ENCODE data around the gene RNF123. TPM values are rescaled to one million over a fixed set of nuclear protein-coding genes. Genes with fewer than 3 reads are reported as not detected.

RNF123 gene
- total RNA-seq, 2 donors from 2014 or later = 18.4 to 28.7 TPM

GRCh38 chr3:49723296-49723627, 33.9 kb downstream of the RNF123 start:
- H3K4me1 ChIP-seq = peaks cover 68% of the 10 kb centered on the region
- TF ChIP-seq CTCF (IDR thresholded peaks at IDR 0.05) = no peak
- TF ChIP-seq POLR2A (IDR thresholded peaks at IDR 0.05) = peak in 2 of 3 donors; percentile 77 to 83
- 0 to 1% methylated on average over 16 to 20 of the region's 20 CpGs for WGBS, 2 donors
- peak; percentile 57 for ATAC-seq
- no peaks in the 10 kb centered on the region for H3K9me3 ChIP-seq
- peak; percentile 84 to 89 (median 86) for DNase-seq
- H3K4me3 ChIP-seq = peak overlapping the region; percentile 80 to 91
- H3K36me3 ChIP-seq (replicated peaks in 1 of 2; ENCODE audit: insufficient read depth in 1 of 2, low read depth in 2 of 2) = peaks cover 0 to 8% of the 10 kb centered on the region in 2 donors
- no peaks in the 10 kb centered on the region for H3K27me3 ChIP-seq
- H3K27ac ChIP-seq = peak overlapping the region; percentile 88 to 99 (median 98)
- intact Hi-C loops (cut with DNase I) = no loop called here

GRCh38 chr3:49723628-49724551, 34.5 kb downstream of the RNF123 start, which contains the start of gene GMPPB:
Gene GMPPB, minus strand, starts transcription at chr3:49723951. Its CDS starts 225 bp downstream, at chr3:49723726.
- H3K9me3 ChIP-seq = no peaks in the 10 kb centered on the region
- TF ChIP-seq CTCF (IDR thresholded peaks at IDR 0.05) (no peak), POLR2A (IDR thresholded peaks at IDR 0.05) (peak; percentile 81 to 89 (median 87))
- H3K4me3 ChIP-seq = peak within 1 kb of the TSS; percentile 80 to 91
- ATAC-seq (peak; percentile 90), DNase-seq (peak; percentile 98 to 99 (median 98))
- intact Hi-C loops (cut with DNase I) = no loop called here
- peaks cover 0 to 8% of the 10 kb centered on the region in 2 donors for H3K36me3 ChIP-seq (replicated peaks in 1 of 2; ENCODE audit: insufficient read depth in 1 of 2, low read depth in 2 of 2)
- 0 to 1% methylated on average over 1 to 102 of the region's 102 CpGs for WGBS, 2 donors
- H3K4me1 ChIP-seq = peaks cover 63% of the 10 kb centered on the region
- H3K27me3 ChIP-seq = no peaks in the 10 kb centered on the region
- peak within 1 kb of the TSS; percentile 88 to 99 (median 98) for H3K27ac ChIP-seq

- Histone ChIP-seq H3K27ac (peak overlapping the region; percentile 88 to 99 (median 94)), H3K36me3 (replicated peaks in 1 of 2; ENCODE audit: insufficient read depth in 1 of 2, low read depth in 2 of 2) (peaks cover 0 to 8% of the 10 kb centered on the region in 2 donors), H3K4me1 (peaks cover 56% of the 10 kb centered on the region), H3K4me3 (no peak overlapping the region), H3K9me3 (no peaks in the 10 kb centered on the region), H3K27me3 (no peaks in the 10 kb centered on the region)
- DNase-seq = peak in 1 of 4 donors; percentile 47
- WGBS, 2 donors = 19 to 27% methylated on average over 5 to 6 of the region's 6 CpGs
- intact Hi-C loops (cut with DNase I) = no loop called here
- TF ChIP-seq CTCF (IDR thresholded peaks at IDR 0.05) (no peak), POLR2A (IDR thresholded peaks at IDR 0.05) (no peak)
- no peak for ATAC-seq
Observed at GRCh38 chr3:49724586-49724985, 35.2 kb downstream of the RNF123 start.

GRCh38 chr3:49725906-49726681, 36.7 kb downstream of the RNF123 start:
- H3K36me3 ChIP-seq (replicated peaks in 1 of 2; ENCODE audit: insufficient read depth in 1 of 2, low read depth in 2 of 2) = peaks cover 0 to 6% of the 10 kb centered on the region in 2 donors

More at GRCh38 chr3:49725906-49726681, 36.7 kb downstream of the RNF123 start:
- Histone ChIP-seq H3K4me3 (no peak overlapping the region), H3K27me3 (no peaks in the 10 kb centered on the region), H3K9me3 (no peaks in the 10 kb centered on the region), H3K4me1 (peaks cover 41% of the 10 kb centered on the region), H3K27ac (peak overlapping the region in 2 of 4 donors; percentile 97 to 99)
- DNase-seq (peak in 1 of 4 donors; percentile 38), ATAC-seq (no peak)
- WGBS, 2 donors = 63 to 83% methylated on average over 4 to 11 of the region's 11 CpGs
- intact Hi-C loops (cut with DNase I) = no loop called here
- TF ChIP-seq CTCF (IDR thresholded peaks at IDR 0.05) (no peak), POLR2A (IDR thresholded peaks at IDR 0.05) (no peak)
